Large intestine (tissue), 3 donors: ENCODE results near the gene MYCL. TPM values are rescaled to one million over a fixed set of nuclear protein-coding genes. Genes with fewer than 3 reads are reported as not detected.
"Not testable (repeated sequence)": the region's sequence is repeated elsewhere in the genome, so short reads cannot be mapped to it uniquely, and the experiment has no call there.

Experiments
- DNase-seq, 2 donors: peaks; one replicate each; pipeline versions ENCODE4 v3.0.0 to v3.0.0-alpha.2; 2013
- H3K27ac ChIP-seq: one replicate; pipeline ENCODE4 v1.5.1; 2013; ENCODE audit warnings: low read length
- H3K27me3 ChIP-seq: 2 replicates; pipeline ENCODE4 v1.6.1; 2013; ENCODE audit warnings: low read length; ENCODE audit not compliant: control insufficient read depth, insufficient read depth
- H3K36me3 ChIP-seq: 2 replicates; pipeline ENCODE4 v1.6.1; 2013; ENCODE audit warnings: low read length; ENCODE audit not compliant: control insufficient read depth, insufficient read depth
- H3K4me1 ChIP-seq: one replicate; pipeline ENCODE4 v1.6.1; 2013; ENCODE audit warnings: low read length; ENCODE audit not compliant: control insufficient read depth, insufficient read depth
- H3K4me3 ChIP-seq: one replicate; pipeline ENCODE4 v1.5.1; 2013; ENCODE audit warnings: low read length
- H3K9me3 ChIP-seq: one replicate; pipeline ENCODE4 v1.6.1; 2013; ENCODE audit warnings: mild to moderate bottlenecking, low read depth, low read length, moderate library complexity; ENCODE audit not compliant: control insufficient read depth
- WGBS: methylation state at CpG from one replicate; pipeline ENCODE4 v1.1.5; 2013; ENCODE audit warnings: low lambda C conversion rate; ENCODE audit not compliant: insufficient coverage; 5-methylcytosine and 5-hydroxymethylcytosine counted together
- polyA plus RNA-seq: library from polyadenylated mRNA; unstranded; fragments of 120-200 nt; gene quantifications from one replicate; pipeline ENCODE4 v1.2.1, GENCODE V29; 2013

MYCL gene
- polyA plus RNA-seq, 1 donor: 8.5 TPM

DNA sequence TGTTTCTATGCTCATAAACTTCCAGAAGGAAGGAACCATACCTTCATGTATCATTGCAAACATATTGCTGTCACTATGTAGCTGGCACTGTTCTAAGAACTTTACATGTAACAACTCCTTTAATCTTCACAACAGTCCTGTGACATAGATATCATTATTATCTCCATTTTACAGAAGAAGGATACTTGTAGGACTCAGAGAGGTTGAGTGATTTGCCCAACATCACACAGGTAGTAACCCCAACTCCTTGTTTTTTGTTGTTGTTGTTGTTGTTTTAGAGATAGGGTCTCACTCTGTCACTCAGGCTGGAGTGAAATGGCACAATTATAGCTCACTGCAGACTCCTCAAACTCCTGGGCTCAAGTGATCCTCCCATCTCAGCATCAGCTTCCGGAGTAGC is 10.8 kb downstream of the MYCL start:
- DNase-seq: no peak
- H3K36me3 ChIP-seq: no peaks in the 10 kb centered on the region
- no peaks in the 10 kb centered on the region for H3K27me3 ChIP-seq
- no CpG with 5 or more reads among the region's 1 CpG for WGBS
- no peak overlapping the region for H3K27ac ChIP-seq
- no peaks in the 10 kb centered on the region for H3K9me3 ChIP-seq
- H3K4me1 ChIP-seq: no peaks in the 10 kb centered on the region
- no peak overlapping the region for H3K4me3 ChIP-seq

DNA sequence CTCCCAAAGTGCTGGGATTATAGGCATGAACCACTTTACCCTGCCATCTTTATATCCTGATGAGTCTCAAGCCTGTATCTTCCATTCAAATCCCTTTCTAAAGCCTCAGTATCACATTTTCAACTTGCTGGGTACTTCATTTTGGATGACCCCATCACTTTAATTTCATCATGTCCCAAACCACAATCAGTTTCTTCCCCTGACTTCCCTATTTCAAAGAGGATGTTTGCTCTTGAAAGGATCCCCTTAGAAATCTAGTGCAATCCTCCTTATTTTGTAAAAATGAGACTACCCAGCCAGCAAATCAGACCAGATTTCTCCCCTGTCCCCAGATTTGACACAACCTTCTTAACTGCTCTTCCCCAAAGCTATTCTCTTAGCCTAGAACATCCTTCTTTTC is 11.4 kb downstream of the MYCL start:
- Histone ChIP-seq H3K27me3 (no peaks in the 10 kb centered on the region), H3K36me3 (no peaks in the 10 kb centered on the region), H3K4me1 (no peaks in the 10 kb centered on the region), H3K27ac (no peak overlapping the region), H3K9me3 (no peaks in the 10 kb centered on the region), H3K4me3 (no peak overlapping the region)
- DNase-seq: no peak

DNA sequence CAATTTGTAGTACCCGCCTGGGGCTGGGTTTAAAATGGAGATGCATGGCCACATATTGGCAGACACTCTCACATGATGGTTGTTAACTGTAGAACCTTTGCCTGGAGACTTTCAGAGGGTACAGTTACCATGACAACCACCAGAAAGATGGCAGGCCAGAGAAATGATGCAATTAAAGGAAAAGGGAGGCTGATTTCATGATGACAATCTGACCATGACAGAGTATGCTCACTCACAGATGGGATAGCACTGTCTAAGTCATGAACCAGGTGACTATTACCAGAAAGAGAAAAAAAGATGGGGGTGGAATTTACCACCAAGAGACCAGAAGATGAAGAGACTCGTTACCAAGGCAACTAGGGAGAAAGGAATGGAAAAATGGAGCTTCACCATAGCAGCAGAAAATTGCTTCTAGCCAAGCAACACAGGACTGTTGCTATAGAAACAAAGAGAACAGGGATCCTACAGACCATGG is 14.9 kb downstream of the MYCL start:
- Histone ChIP-seq H3K27ac (no peak overlapping the region), H3K4me1 (no peaks in the 10 kb centered on the region), H3K9me3 (no peaks in the 10 kb centered on the region), H3K27me3 (no peaks in the 10 kb centered on the region), H3K4me3 (no peak overlapping the region), H3K36me3 (no peaks in the 10 kb centered on the region)
- DNase-seq: no peak
- WGBS: 57% methylated on average over 1 of the region's 2 CpGs

DNA sequence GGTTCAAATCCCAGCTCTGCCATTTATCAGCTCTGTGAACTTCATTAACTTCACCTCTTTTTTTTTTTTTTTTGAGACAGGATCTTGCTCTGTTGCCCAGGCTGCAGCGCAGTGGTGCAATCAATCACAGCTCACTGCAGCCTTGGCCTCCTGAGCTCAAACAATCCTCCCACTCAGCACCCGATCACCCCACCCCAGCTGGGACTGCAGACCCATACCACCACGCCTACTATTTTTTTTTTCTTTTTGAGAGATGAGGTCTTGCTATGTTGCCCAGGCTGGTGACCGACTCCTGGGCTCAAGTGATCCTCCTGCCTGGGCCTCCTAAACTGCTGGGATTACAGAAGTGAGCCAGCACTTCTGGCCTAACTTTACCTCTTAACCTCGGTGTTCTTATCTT is 16.2 kb downstream of the MYCL start:
- Histone ChIP-seq H3K36me3 (no peaks in the 10 kb centered on the region), H3K9me3 (no peaks in the 10 kb centered on the region), H3K27ac (no peak overlapping the region), H3K4me1 (no peaks in the 10 kb centered on the region), H3K4me3 (no peak overlapping the region), H3K27me3 (no peaks in the 10 kb centered on the region)
- no peak for DNase-seq
- WGBS: 60% methylated on average over 1 of the region's 5 CpGs

DNA sequence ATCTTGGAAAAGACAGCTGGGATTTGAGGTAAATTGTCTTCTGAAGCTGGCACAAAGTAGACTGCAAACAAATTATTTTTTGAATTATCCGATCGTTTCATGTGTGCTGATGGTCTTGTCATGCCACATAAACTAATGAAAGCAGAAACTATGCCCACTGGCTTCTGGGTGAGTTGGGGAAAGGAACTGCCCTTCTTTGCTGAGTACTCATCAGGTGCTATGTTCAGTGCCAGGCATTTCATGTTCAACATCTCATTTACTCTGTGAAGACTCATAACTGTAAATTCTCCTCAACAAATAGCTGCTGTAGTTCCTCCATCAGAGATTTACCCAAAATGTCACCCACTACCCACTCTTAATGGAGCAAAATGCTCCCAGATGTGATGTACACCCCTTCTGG is 19.6 kb downstream of the MYCL start:
- peak overlapping the region; percentile 95 for H3K4me3 ChIP-seq
- WGBS: no CpG with 5 or more reads among the region's 2 CpGs

DNA sequence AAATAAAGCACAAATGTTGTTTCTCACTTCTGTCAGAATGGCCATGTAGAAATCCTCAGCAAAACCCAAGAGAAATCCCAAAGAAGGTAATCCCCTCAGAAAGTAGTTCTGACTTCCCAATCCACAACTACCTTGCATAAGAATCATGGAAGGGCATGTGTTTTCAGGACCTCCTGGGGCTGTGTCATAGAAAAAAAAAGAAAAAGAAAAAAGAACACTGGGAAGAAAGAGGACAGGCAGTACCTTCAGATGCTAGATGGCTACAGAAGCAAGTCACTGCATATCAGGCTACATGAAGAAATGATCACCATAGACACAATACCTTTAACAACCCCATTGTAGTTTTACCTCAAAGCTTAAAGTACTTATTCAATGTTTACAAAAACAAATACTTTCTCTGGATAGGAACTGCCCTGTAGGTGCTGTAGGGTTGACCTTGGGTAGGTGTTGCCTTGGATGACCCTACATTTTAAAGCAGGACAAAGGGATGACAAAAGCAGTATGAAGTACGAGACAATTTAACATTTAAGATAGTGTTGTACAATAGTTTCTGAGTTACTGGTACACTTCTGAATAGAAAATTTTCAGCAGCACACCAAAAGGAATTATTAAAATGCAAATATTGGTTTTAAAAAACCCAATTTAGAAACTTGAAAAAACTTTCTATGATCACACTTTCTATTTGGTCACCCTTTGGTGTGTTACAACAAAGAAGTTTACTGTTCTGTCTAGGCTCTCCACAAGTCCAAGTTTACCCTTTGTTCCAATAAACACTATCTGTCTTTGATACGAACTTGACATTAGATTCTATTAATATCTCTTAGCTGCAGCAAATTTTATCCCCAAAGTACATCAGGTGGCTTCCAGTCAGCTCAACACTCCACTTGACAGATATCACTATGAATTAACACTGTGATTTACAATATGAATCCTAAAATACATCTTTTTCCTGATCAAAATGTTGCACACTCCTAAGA is 23.4 kb downstream of the MYCL start:
- no peaks in the 10 kb centered on the region for H3K4me1 ChIP-seq
- no peak overlapping the region for H3K4me3 ChIP-seq

More for the DNA sequence above, 19.6 kb downstream of the MYCL start:
- Histone ChIP-seq H3K4me1 (no peaks in the 10 kb centered on the region), H3K27ac (no peak overlapping the region), H3K36me3 (peaks cover 4% of the 10 kb centered on the region), H3K9me3 (no peaks in the 10 kb centered on the region), H3K27me3 (no peaks in the 10 kb centered on the region)
- DNase-seq: no peak

DNA sequence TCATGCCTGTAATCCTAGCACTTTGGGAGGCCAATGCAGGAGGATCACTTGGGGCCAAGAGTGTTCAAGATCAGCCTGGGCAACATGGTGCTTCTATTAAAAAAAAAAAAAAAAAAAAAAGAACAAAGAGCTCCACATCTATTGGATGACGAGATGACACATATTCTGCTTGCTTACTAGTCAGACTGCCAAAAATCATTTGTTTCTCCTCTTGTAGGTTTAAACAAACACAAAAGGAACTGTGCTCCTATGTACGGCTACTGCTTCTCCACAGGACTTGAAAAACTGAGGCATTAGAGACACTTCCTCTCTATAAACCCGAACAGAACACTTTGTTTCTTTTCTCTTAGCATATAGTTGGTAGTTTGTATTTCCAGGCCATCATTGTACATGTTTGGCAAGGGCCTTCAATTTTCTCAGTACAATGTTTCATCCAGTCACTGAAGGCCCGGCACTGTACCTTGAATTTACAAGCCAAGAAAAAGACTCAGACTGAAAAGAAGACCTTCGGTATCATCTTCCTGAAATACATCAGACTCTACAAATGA is 24.4 kb downstream of the MYCL start:
- DNase-seq: no peak
- Histone ChIP-seq H3K4me3 (no peak overlapping the region), H3K27ac (no peak overlapping the region), H3K9me3 (no peaks in the 10 kb centered on the region), H3K4me1 (no peaks in the 10 kb centered on the region), H3K36me3 (peaks cover 8% of the 10 kb centered on the region), H3K27me3 (no peaks in the 10 kb centered on the region)
- 88% methylated on average over 1 of the region's 5 CpGs for WGBS

More for the DNA sequence above, 23.4 kb downstream of the MYCL start:
- no peaks in the 10 kb centered on the region for H3K9me3 ChIP-seq
- H3K27ac ChIP-seq: no peak overlapping the region
- DNase-seq: no peak
- 100% methylated on average over 1 of the region's 2 CpGs for WGBS
- no peaks in the 10 kb centered on the region for H3K27me3 ChIP-seq
- peaks cover 8% of the 10 kb centered on the region for H3K36me3 ChIP-seq

DNA sequence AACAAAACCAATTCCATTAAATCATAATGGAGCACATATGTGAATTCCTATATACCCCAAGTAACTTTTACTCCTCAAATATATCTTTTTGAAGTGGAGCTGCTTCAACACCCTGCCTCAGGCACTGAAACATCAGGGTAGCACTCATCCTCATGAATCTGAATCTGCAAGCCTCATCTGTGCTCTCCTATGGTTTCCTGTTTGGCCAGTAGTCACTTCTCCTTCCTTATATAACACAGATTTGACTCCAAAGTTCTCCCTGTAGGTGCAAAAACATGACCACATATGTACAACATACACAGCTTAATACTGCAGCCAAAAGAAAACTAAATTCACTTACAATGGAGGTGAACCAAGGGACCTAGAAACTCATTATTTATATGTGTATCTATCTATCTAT is 25.6 kb downstream of the MYCL start:
- peaks cover 11% of the 10 kb centered on the region for H3K36me3 ChIP-seq
- peaks cover 2% of the 10 kb centered on the region for H3K9me3 ChIP-seq
- DNase-seq: no peak
- H3K27me3 ChIP-seq: no peaks in the 10 kb centered on the region
- no peak overlapping the region for H3K4me3 ChIP-seq
- no peak overlapping the region for H3K27ac ChIP-seq
- H3K4me1 ChIP-seq: no peaks in the 10 kb centered on the region

DNA sequence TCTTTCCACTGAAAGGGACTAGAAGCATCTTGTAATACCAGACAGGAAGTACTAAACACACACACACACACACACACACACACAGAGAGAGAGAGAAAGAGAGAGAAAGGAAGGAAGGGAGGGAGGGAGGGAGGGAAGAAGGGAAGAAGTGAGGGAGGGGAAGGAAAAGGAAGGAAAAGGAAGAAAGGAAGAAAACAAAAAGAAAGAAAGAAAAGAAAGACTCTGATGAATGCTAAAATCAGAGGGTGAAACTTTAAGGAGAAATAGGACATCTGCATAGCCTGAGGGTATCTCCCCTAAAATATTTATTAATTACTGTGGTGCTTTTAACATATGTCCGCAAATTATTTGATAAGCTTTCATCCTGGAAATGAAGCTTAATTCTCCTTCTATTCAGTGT is 29.0 kb downstream of the MYCL start:
- H3K27me3 ChIP-seq: no peaks in the 10 kb centered on the region
- no peak overlapping the region for H3K4me3 ChIP-seq
- H3K4me1 ChIP-seq: no peaks in the 10 kb centered on the region
- WGBS: no CpG with 5 or more reads among the region's 1 CpG
- peaks cover 8% of the 10 kb centered on the region for H3K36me3 ChIP-seq
- DNase-seq: no peak
- peaks cover 17% of the 10 kb centered on the region for H3K9me3 ChIP-seq
- no peak overlapping the region for H3K27ac ChIP-seq

DNA sequence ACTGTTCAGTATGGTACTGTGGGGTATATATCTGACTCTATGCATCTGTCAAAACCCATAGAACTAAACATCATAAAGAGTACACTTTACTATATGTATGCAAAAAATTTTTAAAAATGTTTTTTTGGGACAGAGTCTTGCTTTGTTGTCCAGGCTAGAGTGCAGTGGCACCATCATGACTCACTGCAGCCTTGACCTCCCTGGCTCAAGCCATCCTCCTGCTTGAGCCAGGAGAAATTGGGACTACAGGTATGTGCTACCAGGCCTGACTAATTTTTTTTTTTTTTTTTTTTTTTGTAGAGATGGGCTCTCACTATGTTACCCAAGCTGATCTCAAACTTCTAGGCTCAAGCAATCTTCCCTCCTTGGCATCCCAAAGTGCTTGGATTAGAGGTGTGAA is 29.9 kb downstream of the MYCL start:
- no peak overlapping the region for H3K27ac ChIP-seq
- no peak for DNase-seq

DNA sequence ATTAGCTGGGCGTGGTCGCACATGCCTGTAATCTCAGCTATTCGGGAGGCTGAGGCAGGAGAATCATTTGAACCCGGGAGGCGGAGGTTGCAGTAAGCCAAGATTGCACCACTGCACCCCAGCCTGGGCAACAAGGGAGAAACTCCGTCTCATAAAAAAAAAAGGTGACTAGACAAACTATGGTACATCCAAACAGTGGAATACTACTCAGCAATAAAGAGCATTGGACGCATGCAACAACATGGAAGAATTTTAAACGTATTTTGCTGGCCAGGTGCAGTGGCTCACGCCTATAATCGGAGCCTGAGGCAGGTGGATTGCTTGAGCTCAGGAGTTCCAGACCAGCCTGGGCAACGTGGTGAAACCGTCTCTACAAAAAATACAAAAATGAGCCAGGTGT is 30.7 kb downstream of the MYCL start:
- DNase-seq, H3K27me3 ChIP-seq, H3K27ac ChIP-seq, H3K4me1 ChIP-seq, H3K4me3 ChIP-seq, H3K36me3 ChIP-seq: not testable (repeated sequence)
- H3K9me3 ChIP-seq: peaks cover 17% of the 10 kb centered on the region
- 100% methylated on average over 1 of the region's 12 CpGs for WGBS

More for the DNA sequence above, 29.9 kb downstream of the MYCL start:
- H3K36me3 ChIP-seq: peaks cover 8% of the 10 kb centered on the region
- peaks cover 17% of the 10 kb centered on the region for H3K9me3 ChIP-seq
- H3K4me3 ChIP-seq: no peak overlapping the region
- H3K4me1 ChIP-seq: no peaks in the 10 kb centered on the region
- H3K27me3 ChIP-seq: no peaks in the 10 kb centered on the region
